SU-DHL-6 (cell line): ENCODE results near the gene FOXG1.

Source experiments
- CTCF ChIP-seq: fragments of 200-600 bp; sonication (generic); IDR thresholded peaks from one replicate; pipeline ENCODE4 v1.5.1; 2017; ENCODE audit warnings: antibody characterized with exemption, mild to moderate bottlenecking, low read length, moderate library complexity; ENCODE audit not compliant: insufficient read depth, poor library complexity, severe bottlenecking
- EZH2phosphoT487 ChIP-seq: fragments of 200-600 bp; sonication (generic), shearing (Covaris generic); conservative IDR thresholded peaks from 2 replicates; pipeline ENCODE4 v1.6.1; 2018; ENCODE audit warnings: mild to moderate bottlenecking, antibody characterized with exemption, low read length, moderate library complexity, mixed read lengths

- TF ChIP-seq EZH2phosphoT487 (no peak), CTCF (no peak)
Observed at GRCh38 chr14:28765169-28765830, 1.3 kb upstream of the FOXG1 start.
